Kidney tubule cell (primary cell): ENCODE results near the gene SOD3.

ENCODE experiments used
- DNase-seq: peaks from one replicate; pipeline ENCODE4 v3.0.0-alpha.2; 2018; ENCODE audit warnings: low spot score

SOD3 gene

GRCh38 chr4:24775032-24775605, 20.3 kb upstream of the SOD3 start:
- no peak for DNase-seq

- DNase-seq = no peak
These were observed 19.6 kb upstream of the SOD3 start for GRCh38 chr4:24775750-24776149.

- no peak for DNase-seq
These were observed 17.6 kb upstream of the SOD3 start for GRCh38 chr4:24777536-24778463.

DNA sequence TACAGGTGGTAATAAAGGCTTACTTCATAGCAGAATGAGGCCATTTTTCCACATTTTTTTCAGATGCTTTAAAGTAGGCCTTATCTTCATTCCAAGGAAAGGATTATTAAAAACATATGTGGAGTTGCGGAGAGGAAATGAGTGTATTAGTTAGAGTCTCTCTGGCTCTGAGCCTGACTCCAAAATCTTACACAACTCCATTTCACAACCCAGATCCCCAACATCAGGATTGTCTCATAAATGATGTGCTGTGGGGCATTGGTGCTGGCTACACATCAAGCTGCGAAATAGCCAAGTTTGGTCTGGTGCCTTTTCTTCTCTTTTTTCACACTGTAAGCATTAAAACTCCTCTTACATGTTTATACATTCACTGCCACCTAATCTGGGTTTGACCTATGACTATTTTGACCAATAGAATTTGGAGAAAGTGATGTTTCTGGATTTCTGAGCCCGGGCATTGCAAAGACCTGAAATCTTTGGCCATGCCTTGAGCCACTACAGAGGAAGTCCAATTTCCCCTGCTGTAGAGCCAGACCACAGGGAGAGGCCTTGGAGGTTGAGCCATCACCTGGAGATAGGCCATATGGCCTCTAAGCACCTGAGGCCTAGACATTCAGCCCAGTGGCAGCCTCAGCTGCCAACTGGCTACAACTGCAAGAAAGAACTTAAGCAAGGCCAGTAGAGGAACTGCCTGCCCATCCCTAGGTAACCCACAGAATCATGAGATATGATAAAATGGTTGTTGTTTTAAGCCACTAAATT, 16.7 kb upstream of the SOD3 start:
- DNase-seq = no peak

- DNase-seq = no peak
These were observed 14.4 kb upstream of the SOD3 start for GRCh38 chr4:24780936-24781495.

DNA sequence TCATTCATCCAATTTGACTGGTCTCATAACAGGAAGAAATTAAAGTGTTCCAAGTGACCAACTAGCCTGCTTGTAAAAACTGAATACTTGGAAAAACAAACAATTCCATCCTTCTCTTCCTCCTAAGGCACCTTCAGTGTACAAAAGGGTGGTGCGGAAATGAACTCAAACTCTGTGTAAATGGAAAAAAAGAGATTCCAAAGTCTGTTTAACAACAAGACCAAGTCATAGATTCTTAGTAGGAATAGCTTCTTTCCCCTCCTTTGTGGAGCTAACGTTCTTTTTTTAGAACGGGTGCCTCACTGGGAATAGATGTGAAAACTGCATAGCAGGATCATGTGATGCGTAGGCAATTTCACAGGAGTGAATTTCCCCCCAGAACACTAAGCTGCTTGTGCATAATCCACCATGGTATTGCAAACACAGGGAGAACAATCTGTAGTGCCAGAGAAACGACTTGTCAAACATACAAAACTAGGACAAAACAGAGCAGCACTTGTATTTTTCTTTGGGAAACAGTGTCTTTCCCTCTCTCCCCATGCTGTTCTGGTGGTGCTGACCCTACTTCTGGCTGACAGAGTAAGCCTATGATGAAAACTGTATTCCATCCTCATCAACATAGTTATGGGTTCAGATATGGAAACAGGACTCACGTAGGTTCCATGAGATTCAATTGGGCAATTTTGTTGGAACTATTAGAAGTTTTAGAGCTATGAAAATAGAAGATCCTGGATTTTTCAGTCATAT, 13.2 kb upstream of the SOD3 start:
- no peak for DNase-seq

DNA sequence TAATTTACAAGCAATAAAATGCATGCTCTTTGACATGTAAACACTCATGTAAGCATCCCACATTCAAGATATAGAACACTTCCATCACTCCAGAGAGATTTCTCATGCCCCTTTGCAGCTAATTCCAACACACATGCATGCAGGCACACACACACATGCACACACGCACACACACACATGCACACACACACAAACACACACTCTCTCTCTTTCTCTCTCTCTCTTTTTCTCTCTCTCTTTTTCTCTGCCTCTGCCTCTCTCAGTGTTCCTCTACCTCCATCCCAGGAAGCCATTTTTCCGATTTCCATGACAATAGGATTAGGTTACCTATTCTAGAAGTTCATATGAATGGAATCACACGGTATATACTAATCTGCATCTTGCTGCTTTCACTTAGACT, 11.9 kb upstream of the SOD3 start:
- no peak for DNase-seq

DNA sequence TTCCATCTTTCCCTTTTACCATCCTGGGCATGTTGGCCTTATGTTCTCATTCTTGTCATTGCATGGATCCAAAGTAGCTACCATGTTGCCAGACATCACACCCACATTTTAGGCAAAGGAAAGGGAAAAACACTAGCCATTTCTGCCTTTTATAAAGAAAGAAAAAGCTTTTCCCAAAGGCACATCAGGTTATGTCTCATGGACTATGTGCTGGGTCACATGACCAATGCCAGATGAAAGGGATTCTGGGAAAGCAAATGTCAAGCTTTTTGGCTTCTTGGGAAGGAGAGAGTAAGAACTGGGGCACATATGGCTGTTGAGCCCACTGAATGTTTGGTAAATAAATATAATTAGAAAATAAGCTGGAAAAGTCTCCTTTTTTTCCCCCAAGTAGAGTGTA, 4.3 kb upstream of the SOD3 start:
- no peak for DNase-seq

DNA sequence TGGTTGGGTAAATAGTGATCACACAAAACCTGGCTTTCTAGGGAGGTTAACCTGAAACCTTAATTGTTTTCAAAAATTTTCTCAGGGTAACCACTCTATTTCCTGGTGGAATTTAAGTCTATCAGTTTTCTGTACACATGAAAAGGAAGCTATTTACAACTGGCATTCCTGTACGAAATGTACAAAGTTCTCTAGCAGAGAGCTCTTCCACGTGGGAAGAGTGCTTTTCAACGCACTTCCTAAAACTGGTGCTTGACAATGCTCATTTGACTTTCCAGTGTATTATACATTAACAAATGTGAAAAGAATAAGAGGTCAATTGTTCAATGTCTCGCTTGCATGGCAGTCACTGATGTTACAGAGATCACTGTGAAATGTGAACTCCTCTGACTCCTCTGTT, 2.8 kb upstream of the SOD3 start:
- no peak for DNase-seq

DNA sequence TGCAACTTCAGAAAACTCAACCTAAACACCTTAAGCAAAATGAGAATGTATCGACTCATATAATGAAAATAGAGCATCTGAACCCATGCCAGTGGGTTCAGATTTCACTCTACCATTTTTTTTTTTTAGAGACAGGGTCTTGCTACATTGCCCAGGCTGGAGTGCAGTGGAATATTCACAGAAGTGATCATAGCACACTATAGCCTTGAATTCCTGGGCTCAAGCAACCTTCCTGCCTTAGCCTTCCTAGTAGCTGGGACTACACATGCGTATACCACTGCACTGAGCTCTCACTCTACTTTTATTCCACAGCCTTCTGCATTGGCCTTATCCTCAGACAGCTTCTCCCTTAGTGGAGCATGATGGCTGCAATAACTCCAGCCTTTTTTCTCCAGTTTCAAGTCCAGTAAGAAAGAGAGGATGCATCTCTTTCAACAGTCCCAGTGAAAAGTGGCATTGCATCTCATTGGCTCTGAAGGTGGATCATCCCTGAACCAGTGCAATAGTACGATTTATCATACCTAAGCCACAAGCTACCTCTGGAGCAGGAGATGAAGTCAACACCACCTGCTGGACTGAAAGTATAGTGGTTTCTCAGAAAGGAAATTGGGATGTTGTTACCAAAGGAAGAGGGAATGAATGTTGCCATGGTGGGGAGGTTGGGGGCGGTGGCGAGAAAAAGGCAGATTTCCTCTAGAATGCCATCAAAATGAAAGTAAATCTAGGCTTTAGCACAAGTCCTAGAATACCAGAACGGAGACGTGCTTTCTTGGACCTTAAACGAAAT, 2.0 kb upstream of the SOD3 start:
- DNase-seq = peak; percentile 64

DNA sequence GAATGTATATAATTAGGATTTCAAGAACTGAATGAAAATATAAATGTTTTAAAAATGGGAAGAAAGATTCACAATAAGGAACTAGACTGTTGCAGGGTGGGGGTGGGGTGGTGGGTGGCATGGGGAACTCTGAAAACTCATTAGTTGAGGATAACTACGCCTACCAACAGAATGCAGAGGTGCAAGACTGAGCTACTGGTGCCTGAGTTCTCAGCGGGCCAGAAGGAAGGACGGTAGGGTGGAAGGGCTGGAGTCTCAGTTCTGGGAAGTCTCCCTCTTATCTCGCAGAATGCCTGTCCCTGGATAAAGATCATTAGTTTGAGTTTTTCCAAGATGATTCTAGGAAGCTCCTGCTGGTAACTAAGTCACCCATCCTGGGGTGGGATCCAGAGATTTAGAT, 1.3 kb upstream of the SOD3 start:
- no peak for DNase-seq

DNA sequence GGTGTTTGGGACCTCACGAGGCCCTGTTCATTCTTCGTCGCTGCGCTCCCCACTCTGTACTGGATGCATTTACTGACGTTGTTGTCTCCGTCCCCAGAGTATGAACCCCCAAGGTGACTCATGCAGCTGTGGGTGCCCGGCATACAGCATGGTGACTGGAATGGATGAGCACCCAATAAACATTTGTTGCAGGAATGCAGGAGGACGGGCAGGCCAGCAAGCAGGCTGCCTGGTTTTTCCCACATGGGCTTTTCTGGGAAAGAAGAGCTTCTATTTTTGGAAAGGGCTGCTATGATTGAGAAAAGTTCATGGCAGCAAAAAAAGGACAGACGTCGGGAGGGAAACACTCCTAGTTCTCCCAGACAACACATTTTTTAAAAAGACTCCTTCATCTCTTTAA, 893 bp upstream of the SOD3 start:
- DNase-seq = peak; percentile 36

- DNase-seq = no peak
These were observed 451 bp downstream of the SOD3 start for GRCh38 chr4:24795666-24796381.

DNA sequence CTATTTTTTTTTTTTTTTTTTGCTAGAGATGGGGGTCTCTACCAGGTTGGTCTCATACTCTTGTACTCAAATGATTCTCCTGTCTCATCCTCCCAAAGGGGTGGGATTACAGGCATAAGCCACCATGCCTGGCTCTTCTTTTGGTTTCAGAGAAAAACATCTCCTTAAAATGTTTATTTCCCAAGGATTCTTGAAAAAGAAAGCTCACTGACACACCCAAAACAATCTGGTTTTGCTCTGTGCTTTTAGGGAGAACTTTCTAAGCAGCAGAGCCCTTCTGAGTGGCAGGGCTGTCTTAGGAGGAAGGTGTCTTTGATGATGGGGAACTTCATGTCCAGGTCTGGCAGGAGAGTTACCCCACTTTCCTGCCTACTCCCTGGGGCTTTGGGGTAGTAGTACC, 1.2 kb downstream of the SOD3 start:
- DNase-seq = no peak

- DNase-seq = no peak
These were observed 2.8 kb downstream of the SOD3 start for GRCh38 chr4:24798036-24798610.

GRCh38 chr4:24799196-24799543, 3.8 kb downstream of the SOD3 start:
- DNase-seq = no peak

GRCh38 chr4:24799544-24800324, 4.4 kb downstream of the SOD3 start:
- no peak for DNase-seq

DNA sequence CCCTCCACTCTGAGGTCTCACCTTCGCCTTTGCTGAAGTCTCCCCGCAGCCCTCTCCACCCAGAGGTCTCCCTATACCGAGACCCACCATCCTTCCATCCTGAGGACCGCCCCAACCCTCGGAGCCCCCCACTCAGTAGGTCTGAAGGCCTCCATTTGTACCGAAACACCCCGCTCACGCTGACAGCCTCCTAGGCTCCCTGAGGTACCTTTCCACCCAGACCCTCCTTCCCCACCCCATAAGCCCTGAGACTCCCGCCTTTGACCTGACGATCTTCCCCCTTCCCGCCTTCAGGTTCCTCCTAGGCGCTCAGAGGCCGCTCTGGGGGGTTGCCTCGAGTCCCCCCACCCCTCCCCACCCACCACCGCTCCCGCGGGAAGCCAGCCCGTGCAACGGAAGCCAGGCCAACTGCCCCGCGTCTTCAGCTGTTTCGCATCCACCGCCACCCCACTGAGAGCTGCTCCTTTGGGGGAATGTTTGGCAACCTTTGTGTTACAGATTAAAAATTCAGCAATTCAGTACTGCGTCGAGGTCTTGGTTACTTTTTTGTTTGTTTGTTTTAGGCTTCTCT, 5.0 kb downstream of the SOD3 start:
- no peak for DNase-seq
